Duodenal mucosa (tissue), 2 donors: Measurements from ENCODE around the gene RNF144A.

ENCODE experiments used
- H3K27ac ChIP-seq: one replicate; pipeline ENCODE4 v1.7.0; 2013; ENCODE audit warnings: low read depth, low read length
- H3K27me3 ChIP-seq, 2 donors: one replicate each; pipeline ENCODE4 v1.7.0; 2013; ENCODE audit warnings: low read length in 2 of 2, control low read depth in 1 of 2; ENCODE audit not compliant: insufficient read depth in 2 of 2, control insufficient read depth in 1 of 2
- H3K36me3 ChIP-seq, 2 donors: one replicate each; pipeline ENCODE4 v1.7.0; 2013; ENCODE audit warnings: low read length in 2 of 2, control low read depth in 1 of 2; ENCODE audit not compliant: insufficient read depth in 2 of 2, control insufficient read depth in 1 of 2
- H3K4me1 ChIP-seq, 2 donors: one replicate each; pipeline ENCODE4 v1.7.0; 2013; ENCODE audit warnings: low read length in 2 of 2, control low read depth in 1 of 2; ENCODE audit not compliant: insufficient read depth in 2 of 2, control insufficient read depth in 1 of 2
- H3K4me3 ChIP-seq, 2 donors: one replicate each; pipeline ENCODE4 v1.7.0; 2013; ENCODE audit warnings: low read length in 2 of 2, low read depth in 1 of 2
- H3K9ac ChIP-seq, 2 donors: one replicate each; pipeline ENCODE4 v1.7.0; 2013; ENCODE audit warnings: low read length in 2 of 2, low read depth in 1 of 2
- H3K9me3 ChIP-seq, 2 donors: one replicate each; pipeline ENCODE4 v1.7.0; 2013; ENCODE audit warnings: low read length in 2 of 2, control low read depth in 1 of 2; ENCODE audit not compliant: control insufficient read depth in 1 of 2

RNF144A gene

GRCh38 chr2:6906165-6906741, 11.0 kb upstream of the RNF144A start:
- H3K36me3 ChIP-seq = no peaks in the 10 kb centered on the region
- H3K27ac ChIP-seq = no peak overlapping the region
- H3K4me1 ChIP-seq = peaks cover 0 to 12% of the 10 kb centered on the region in 2 donors
- no peaks in the 10 kb centered on the region for H3K9me3 ChIP-seq
- H3K27me3 ChIP-seq = peaks cover 0 to 3% of the 10 kb centered on the region in 2 donors
- no peak overlapping the region for H3K9ac ChIP-seq
- H3K4me3 ChIP-seq = no peak overlapping the region

DNA sequence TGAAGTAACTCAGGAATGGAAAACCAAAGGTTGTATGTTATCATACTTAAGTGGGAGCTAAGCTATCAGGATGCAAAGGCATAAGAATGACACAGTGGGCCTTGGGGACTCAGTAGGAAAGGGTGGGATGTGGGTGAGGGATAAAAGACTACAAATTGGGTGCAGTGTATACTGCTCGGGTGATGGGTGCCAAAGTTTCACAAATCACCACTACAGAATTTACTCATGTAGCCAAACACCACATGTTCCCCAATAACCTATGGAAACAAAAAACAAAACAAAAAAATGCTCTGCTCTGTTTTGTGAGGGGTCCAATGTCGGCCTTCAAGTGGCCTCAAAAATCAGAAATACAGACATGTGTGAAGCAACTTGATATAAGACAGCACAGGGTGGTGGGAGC, 8.9 kb upstream of the RNF144A start:
- peaks cover 0 to 14% of the 10 kb centered on the region in 2 donors for H3K4me1 ChIP-seq
- no peak overlapping the region for H3K9ac ChIP-seq
- no peaks in the 10 kb centered on the region for H3K9me3 ChIP-seq
- H3K27me3 ChIP-seq = peaks cover 0 to 6% of the 10 kb centered on the region in 2 donors
- H3K4me3 ChIP-seq = no peak overlapping the region
- H3K36me3 ChIP-seq = no peaks in the 10 kb centered on the region
- H3K27ac ChIP-seq = no peak overlapping the region

GRCh38 chr2:6909431-6910385, 7.5 kb upstream of the RNF144A start:
- H3K4me3 ChIP-seq = no peak overlapping the region
- H3K27ac ChIP-seq = no peak overlapping the region
- H3K9ac ChIP-seq = no peak overlapping the region
- no peaks in the 10 kb centered on the region for H3K36me3 ChIP-seq
- H3K9me3 ChIP-seq = no peaks in the 10 kb centered on the region
- H3K4me1 ChIP-seq = peaks cover 0 to 14% of the 10 kb centered on the region in 2 donors
- peaks cover 0 to 6% of the 10 kb centered on the region in 2 donors for H3K27me3 ChIP-seq

DNA sequence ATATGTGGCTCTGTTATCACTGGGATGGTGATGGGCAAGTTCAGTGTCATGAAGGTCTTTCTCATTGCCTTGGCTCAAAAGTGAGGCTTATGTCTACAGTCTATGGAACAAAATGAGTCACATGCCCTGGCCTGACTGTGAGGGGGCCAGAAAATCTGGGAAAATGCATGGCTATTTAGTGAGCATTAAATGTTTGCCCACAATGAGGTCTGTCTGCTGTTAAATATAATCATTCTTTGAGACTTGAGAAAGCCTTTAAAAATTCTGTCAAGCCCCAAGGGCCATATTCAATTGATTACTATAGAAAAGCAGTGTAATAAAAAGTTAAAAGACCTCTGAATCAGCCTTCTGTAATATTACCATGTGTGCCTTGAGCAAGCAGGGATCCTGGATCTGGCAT, 5.5 kb upstream of the RNF144A start:
- H3K4me3 ChIP-seq = no peak overlapping the region
- no peak overlapping the region for H3K9ac ChIP-seq
- H3K27me3 ChIP-seq = peaks cover 0 to 6% of the 10 kb centered on the region in 2 donors
- H3K27ac ChIP-seq = no peak overlapping the region
- H3K36me3 ChIP-seq = no peaks in the 10 kb centered on the region
- peaks cover 0 to 14% of the 10 kb centered on the region in 2 donors for H3K4me1 ChIP-seq
- no peaks in the 10 kb centered on the region for H3K9me3 ChIP-seq

DNA sequence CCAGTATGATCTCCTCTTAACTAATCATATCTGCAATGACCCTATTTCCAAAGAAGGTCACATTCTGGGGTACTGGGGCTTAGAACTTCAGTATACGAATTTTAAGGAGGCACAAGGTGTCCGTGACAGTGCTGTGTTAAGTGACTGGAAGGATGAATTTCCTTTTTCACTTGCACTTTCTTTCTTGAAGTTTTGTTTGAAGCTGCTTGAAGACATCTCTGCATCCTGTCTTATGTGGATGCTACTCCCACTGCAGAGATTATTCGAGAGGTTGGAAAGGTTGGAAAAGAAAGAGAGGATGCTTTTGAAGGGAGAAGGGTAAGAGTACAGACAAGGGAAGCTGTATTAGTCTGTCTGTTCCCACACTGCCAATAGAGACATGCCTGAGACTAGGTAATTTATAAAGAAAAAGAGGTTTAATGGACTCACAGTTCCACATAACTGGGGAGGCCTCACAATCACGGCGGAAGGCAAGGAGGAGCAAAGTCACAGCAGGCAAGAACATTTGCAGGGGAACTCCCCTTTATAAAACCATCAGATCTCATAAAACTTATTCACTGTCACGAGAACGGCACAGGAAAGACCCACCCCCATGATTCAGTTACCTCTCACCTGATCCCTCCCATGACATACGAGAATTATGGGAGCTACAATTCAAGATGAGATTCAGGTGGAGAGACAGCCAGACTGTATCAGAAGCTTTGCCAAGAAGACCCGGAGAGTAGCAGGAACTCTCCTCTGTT, 3.6 kb upstream of the RNF144A start:
- H3K4me1 ChIP-seq = peaks cover 0 to 18% of the 10 kb centered on the region in 2 donors
- no peak overlapping the region for H3K27ac ChIP-seq
- H3K9me3 ChIP-seq = no peaks in the 10 kb centered on the region
- no peak overlapping the region for H3K9ac ChIP-seq
- H3K4me3 ChIP-seq = no peak overlapping the region
- no peaks in the 10 kb centered on the region for H3K36me3 ChIP-seq
- peaks cover 0 to 3% of the 10 kb centered on the region in 2 donors for H3K27me3 ChIP-seq

- H3K36me3 ChIP-seq = no peaks in the 10 kb centered on the region
- peaks cover 0 to 11% of the 10 kb centered on the region in 2 donors for H3K4me1 ChIP-seq
- no peaks in the 10 kb centered on the region for H3K9me3 ChIP-seq
- no peak overlapping the region for H3K9ac ChIP-seq
- H3K27ac ChIP-seq = no peak overlapping the region
- peaks cover 0 to 3% of the 10 kb centered on the region in 2 donors for H3K27me3 ChIP-seq
- H3K4me3 ChIP-seq = no peak overlapping the region
Observed at GRCh38 chr2:6914828-6915227, 2.4 kb upstream of the RNF144A start.

DNA sequence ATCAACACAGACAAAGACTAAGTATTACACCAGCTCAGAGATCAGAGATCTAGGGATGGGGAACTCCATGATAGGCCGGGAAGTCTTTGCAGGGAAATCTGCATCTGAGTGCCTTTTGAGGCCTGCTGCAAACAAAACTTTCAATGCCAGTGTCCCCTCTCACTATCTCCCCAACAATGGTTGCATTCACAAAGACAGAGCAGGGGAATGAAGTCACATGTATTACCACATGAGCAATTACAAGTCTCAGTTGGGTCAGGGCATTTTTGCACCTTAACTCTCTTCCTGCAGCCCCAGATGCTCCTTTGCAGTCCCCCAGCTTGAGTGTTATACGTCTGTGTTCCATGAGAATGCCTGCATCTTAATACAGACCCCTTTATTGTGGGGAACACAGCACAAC, 1.8 kb upstream of the RNF144A start:
- Histone ChIP-seq H3K9me3 (no peaks in the 10 kb centered on the region), H3K36me3 (no peaks in the 10 kb centered on the region), H3K27ac (no peak overlapping the region)

GRCh38 chr2:6916224-6916623, 988 bp upstream of the RNF144A start:
- peaks cover 0 to 11% of the 10 kb centered on the region in 2 donors for H3K4me1 ChIP-seq
- H3K27ac ChIP-seq = no peak overlapping the region
- H3K4me3 ChIP-seq = no peak overlapping the region
- H3K36me3 ChIP-seq = no peaks in the 10 kb centered on the region
- no peaks in the 10 kb centered on the region for H3K9me3 ChIP-seq
- peaks cover 0 to 3% of the 10 kb centered on the region in 2 donors for H3K27me3 ChIP-seq
- H3K9ac ChIP-seq = no peak overlapping the region

More for the DNA sequence above, 1.8 kb upstream of the RNF144A start:
- Histone ChIP-seq H3K9ac (no peak overlapping the region), H3K27me3 (peaks cover 0 to 3% of the 10 kb centered on the region in 2 donors), H3K4me3 (no peak overlapping the region), H3K4me1 (peaks cover 0 to 14% of the 10 kb centered on the region in 2 donors)

DNA sequence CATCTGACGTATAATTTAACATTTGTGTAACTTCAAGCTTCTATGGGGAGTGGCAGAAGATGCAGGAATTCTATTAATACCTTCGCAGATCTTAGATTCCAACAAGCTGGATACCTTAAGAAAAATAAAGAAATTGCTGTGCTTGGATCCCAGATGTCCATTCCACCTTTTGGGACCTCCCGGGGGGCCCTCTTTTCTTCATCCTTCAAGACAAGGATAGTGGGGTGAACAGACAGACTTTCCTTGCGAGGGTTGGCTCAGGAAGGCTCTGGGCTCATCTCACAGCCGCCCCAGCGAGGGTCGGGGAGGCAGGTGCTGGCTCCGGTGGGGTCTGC, 509 bp upstream of the RNF144A start:
- H3K4me3 ChIP-seq = peak overlapping the region; percentile 40 to 55
- peaks cover 0 to 3% of the 10 kb centered on the region in 2 donors for H3K27me3 ChIP-seq
- peaks cover 0 to 16% of the 10 kb centered on the region in 2 donors for H3K4me1 ChIP-seq
- peak overlapping the region; percentile 20 to 39 for H3K9ac ChIP-seq
- no peaks in the 10 kb centered on the region for H3K9me3 ChIP-seq
- H3K36me3 ChIP-seq = no peaks in the 10 kb centered on the region
- no peak overlapping the region for H3K27ac ChIP-seq
